ENCODE data around the gene SNAP23.

SNAP23 gene

DNA sequence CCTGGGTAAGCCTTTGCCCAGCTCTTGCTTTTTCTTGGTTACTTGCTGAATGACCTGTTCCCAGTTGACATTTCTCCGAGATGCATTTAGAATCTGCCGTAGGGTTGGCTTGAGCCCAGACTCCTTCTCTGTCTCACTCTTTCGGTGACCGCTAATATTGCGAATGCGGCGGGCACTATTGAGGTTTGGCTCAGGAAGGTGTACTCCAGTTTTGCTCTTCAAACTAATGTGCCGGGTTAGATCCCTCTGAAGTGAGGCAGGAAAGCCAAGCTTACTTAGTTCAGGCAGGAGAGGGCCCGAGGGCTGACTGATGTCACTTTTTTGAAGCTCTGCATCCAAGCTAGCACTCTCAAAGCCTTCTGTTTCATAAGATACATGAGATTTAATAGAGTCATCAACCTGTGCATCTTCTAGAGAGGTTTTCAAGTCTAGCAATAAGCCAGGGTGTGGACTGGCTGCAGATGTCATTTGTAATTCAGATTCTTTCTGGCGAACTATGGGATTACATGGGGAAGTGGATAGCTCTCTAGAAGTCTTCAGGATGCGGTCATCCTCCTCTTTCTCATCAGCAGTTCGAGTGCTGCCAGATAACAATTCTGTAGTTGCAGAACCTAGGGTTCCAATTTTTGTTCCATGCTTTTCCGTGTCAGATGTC is 45.5 kb upstream of the SNAP23 start:
- H3K4me3 ChIP-seq (ENCODE audit: low read length) = no peak overlapping the region
- H3K9me3 ChIP-seq (ENCODE audit: control insufficient read depth, insufficient read depth, low read length) = no peaks in the 10 kb centered on the region
- H4K20me1 ChIP-seq (ENCODE audit: control insufficient read depth, insufficient read depth, low read depth, low read length) = no peaks in the 10 kb centered on the region
- peaks cover 64% of the 10 kb centered on the region for H3K36me3 ChIP-seq (ENCODE audit: control insufficient read depth, low read length)
- TF ChIP-seq EZH2phosphoT487 (IDR thresholded peaks at IDR 0.05; ENCODE audit: borderline replicate concordance, low read length) = no peak
- H3K27ac ChIP-seq (ENCODE audit: low read depth, low read length) = no peak overlapping the region
- no peaks in the 10 kb centered on the region for H3K9me2 ChIP-seq (replicated peaks; ENCODE audit: control insufficient read depth, low read length)
- no peak overlapping the region for H3K4me2 ChIP-seq (ENCODE audit: low read length)
- no peaks in the 10 kb centered on the region for H3K27me3 ChIP-seq (ENCODE audit: control insufficient read depth, low read length)
- H3K4me1 ChIP-seq (ENCODE audit: control insufficient read depth, low read length) = peaks cover 4% of the 10 kb centered on the region
- H3K79me2 ChIP-seq (ENCODE audit: control insufficient read depth, low read length) = no peaks in the 10 kb centered on the region
- no peaks in the 10 kb centered on the region for H3F3A ChIP-seq (ENCODE audit: control insufficient read depth, insufficient read depth)

GRCh38 chr15:42450425-42450790 is 45.0 kb upstream of the SNAP23 start:
- H3K79me2 ChIP-seq (ENCODE audit: control insufficient read depth, low read length) = no peaks in the 10 kb centered on the region
- no peaks in the 10 kb centered on the region for H3K9me3 ChIP-seq (ENCODE audit: control insufficient read depth, insufficient read depth, low read length)
- no peaks in the 10 kb centered on the region for H3F3A ChIP-seq (ENCODE audit: control insufficient read depth, insufficient read depth)
- H3K9me2 ChIP-seq (replicated peaks; ENCODE audit: control insufficient read depth, low read length) = no peaks in the 10 kb centered on the region
- no peak overlapping the region for H3K27ac ChIP-seq (ENCODE audit: low read depth, low read length)
- peaks cover 9% of the 10 kb centered on the region for H3K4me1 ChIP-seq (ENCODE audit: control insufficient read depth, low read length)
- H3K4me2 ChIP-seq (ENCODE audit: low read length) = no peak overlapping the region
- TF ChIP-seq EZH2phosphoT487 (IDR thresholded peaks at IDR 0.05; ENCODE audit: borderline replicate concordance, low read length) (no peak), CTCF (IDR thresholded peaks at IDR 0.05; ENCODE audit: low read depth, low read length, poor library complexity, severe bottlenecking) (no peak)
- peaks cover 59% of the 10 kb centered on the region for H3K36me3 ChIP-seq (ENCODE audit: control insufficient read depth, low read length)
- H3K27me3 ChIP-seq (ENCODE audit: control insufficient read depth, low read length) = no peaks in the 10 kb centered on the region
- H4K20me1 ChIP-seq (ENCODE audit: control insufficient read depth, insufficient read depth, low read depth, low read length) = no peaks in the 10 kb centered on the region
- H3K4me3 ChIP-seq (ENCODE audit: low read length) = no peak overlapping the region

DNA sequence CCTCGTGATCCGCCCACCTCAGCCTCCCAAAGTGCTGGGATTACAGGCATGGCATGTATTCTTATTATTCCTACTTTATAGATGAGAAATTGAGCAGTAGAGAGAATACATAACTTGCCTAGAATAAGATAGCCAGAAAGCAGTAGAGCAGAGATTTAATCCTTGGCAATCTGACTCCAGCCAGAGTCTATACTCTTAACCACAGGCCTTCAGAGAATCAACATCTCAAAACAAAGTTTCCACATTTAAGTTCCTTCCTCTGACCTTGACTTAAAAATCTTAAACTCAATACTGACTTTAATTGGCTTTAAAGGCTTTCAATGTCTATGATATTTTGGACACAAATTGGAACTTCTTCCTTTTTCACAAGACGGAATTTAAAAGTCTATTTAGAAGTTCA is 41.6 kb upstream of the SNAP23 start:
- no peaks in the 10 kb centered on the region for H4K20me1 ChIP-seq (ENCODE audit: control insufficient read depth, insufficient read depth, low read depth, low read length)
- peaks cover 44% of the 10 kb centered on the region for H3K4me1 ChIP-seq (ENCODE audit: control insufficient read depth, low read length)
- H3K4me3 ChIP-seq (ENCODE audit: low read length) = no peak overlapping the region
- H3K4me2 ChIP-seq (ENCODE audit: low read length) = no peak overlapping the region
- no peaks in the 10 kb centered on the region for H3K27me3 ChIP-seq (ENCODE audit: control insufficient read depth, low read length)
- no peaks in the 10 kb centered on the region for H3K9me2 ChIP-seq (replicated peaks; ENCODE audit: control insufficient read depth, low read length)
- peaks cover 40% of the 10 kb centered on the region for H3K36me3 ChIP-seq (ENCODE audit: control insufficient read depth, low read length)
- H3K79me2 ChIP-seq (ENCODE audit: control insufficient read depth, low read length) = peaks cover 8% of the 10 kb centered on the region
- no peaks in the 10 kb centered on the region for H3K9me3 ChIP-seq (ENCODE audit: control insufficient read depth, insufficient read depth, low read length)
- TF ChIP-seq CTCF (IDR thresholded peaks at IDR 0.05; ENCODE audit: low read depth, low read length, poor library complexity, severe bottlenecking) = no peak
- no peak for TF ChIP-seq EZH2phosphoT487 (IDR thresholded peaks at IDR 0.05; ENCODE audit: borderline replicate concordance, low read length)
- H3F3A ChIP-seq (ENCODE audit: control insufficient read depth, insufficient read depth) = 0 out of 2 replicates have a peak, but pooled peaks cover 7% of the 10 kb centered on the region
- H3K27ac ChIP-seq (ENCODE audit: low read depth, low read length) = no peak overlapping the region

GRCh38 chr15:42456531-42456930 is 38.9 kb upstream of the SNAP23 start:
- peaks cover 53% of the 10 kb centered on the region for H3K4me1 ChIP-seq (ENCODE audit: control insufficient read depth, low read length)
- no peaks in the 10 kb centered on the region for H3K9me2 ChIP-seq (replicated peaks; ENCODE audit: control insufficient read depth, low read length)
- H3K79me2 ChIP-seq (ENCODE audit: control insufficient read depth, low read length) = peaks cover 20% of the 10 kb centered on the region
- H3K4me3 ChIP-seq (ENCODE audit: low read length) = peak overlapping the region; percentile 33; the same call in 1 of the 2 replicates
- peak overlapping the region; percentile 69 for H3K4me2 ChIP-seq (ENCODE audit: low read length)
- TF ChIP-seq EZH2phosphoT487 (IDR thresholded peaks at IDR 0.05; ENCODE audit: borderline replicate concordance, low read length) (no peak), CTCF (IDR thresholded peaks at IDR 0.05; ENCODE audit: low read depth, low read length, poor library complexity, severe bottlenecking) (no peak)
- 0 out of 2 replicates have a peak, but pooled peaks cover 7% of the 10 kb centered on the region for H3F3A ChIP-seq (ENCODE audit: control insufficient read depth, insufficient read depth)
- no peaks in the 10 kb centered on the region for H3K27me3 ChIP-seq (ENCODE audit: control insufficient read depth, low read length)
- peaks cover 15% of the 10 kb centered on the region for H3K36me3 ChIP-seq (ENCODE audit: control insufficient read depth, low read length)
- H3K9me3 ChIP-seq (ENCODE audit: control insufficient read depth, insufficient read depth, low read length) = no peaks in the 10 kb centered on the region
- no peaks in the 10 kb centered on the region for H4K20me1 ChIP-seq (ENCODE audit: control insufficient read depth, insufficient read depth, low read depth, low read length)
- H3K27ac ChIP-seq (ENCODE audit: low read depth, low read length) = peak overlapping the region; percentile 79
